SHP77 treated with DMSO at 0.1 percent for 48 hours (cell line): Measurements from ENCODE around the gene ARHGAP31.

Source experiments
- DNase-seq: peaks from one replicate; lab custom pipeline; 2025; lab: John Stamatoyannopoulos, UW

ARHGAP31 gene

DNA sequence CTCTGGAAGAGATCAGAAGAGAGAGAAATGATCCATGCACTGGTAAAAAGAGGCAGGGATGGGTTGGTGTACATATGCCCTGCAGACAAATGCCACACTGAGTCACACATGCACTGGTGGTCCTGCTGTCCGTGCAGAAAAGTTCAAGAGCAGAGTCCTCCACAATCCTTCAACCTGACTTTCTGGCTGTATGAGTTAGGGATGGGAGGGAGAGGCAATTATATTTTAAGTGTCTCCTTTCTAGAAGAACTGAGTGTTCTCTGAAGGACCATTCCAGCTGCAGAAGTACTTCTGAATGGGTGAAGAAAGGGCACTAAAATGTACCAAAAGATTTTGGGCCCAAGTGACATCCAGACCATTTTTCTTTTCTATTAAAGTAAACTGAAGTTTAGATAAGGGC is 142.8 kb downstream of the ARHGAP31 start:
- DNase-seq, result no peak

- no peak for DNase-seq
Measured at GRCh38 chr3:119437691-119438258, 143.6 kb downstream of the ARHGAP31 start.

DNA sequence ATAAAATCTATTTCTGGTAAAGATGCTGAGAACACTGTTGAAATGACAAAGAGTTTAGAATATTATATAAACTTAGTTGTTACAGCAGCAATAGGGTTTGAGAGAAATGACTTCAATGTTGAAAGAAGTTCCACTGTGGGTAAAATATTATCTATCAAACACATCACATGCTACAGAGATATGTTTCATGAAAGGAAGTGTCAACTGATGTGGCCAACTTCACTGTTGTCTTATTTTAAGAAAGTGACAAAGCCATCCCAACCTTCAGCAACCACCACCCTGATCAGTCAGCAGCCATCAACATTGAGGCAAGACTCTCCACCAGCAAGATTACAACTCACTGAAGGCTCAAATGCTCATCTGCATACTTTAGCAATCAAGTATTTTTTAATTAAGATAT is 149.0 kb downstream of the ARHGAP31 start:
- DNase-seq, result no peak

- DNase-seq, result no peak
Measured at GRCh38 chr3:119444590-119444989, 150.4 kb downstream of the ARHGAP31 start.

DNA sequence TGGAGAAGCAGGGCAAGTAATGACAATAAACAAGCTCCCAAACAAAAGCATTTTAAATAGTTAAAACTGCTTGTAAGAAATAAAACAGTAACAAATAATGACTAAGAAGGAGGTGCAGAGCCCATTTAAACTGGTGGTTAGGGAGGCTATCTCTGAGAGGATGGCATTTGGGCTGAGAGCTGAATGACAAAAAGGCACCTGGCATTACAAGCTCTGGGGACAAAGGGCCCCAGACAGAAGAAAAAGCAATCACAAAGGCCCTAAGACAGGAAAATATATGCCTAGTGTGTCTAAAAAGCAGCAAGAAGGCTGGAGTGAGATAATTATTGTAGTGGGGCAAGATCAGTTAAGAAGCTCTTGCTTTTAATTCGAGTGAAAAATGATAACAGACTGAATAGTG is 159.6 kb downstream of the ARHGAP31 start:
- DNase-seq, result no peak

GRCh38 chr3:119456469-119456868 is 162.3 kb downstream of the ARHGAP31 start:
- DNase-seq, result no peak

- no peak for DNase-seq
Measured at GRCh38 chr3:119457246-119457645, 163.1 kb downstream of the ARHGAP31 start.

DNA sequence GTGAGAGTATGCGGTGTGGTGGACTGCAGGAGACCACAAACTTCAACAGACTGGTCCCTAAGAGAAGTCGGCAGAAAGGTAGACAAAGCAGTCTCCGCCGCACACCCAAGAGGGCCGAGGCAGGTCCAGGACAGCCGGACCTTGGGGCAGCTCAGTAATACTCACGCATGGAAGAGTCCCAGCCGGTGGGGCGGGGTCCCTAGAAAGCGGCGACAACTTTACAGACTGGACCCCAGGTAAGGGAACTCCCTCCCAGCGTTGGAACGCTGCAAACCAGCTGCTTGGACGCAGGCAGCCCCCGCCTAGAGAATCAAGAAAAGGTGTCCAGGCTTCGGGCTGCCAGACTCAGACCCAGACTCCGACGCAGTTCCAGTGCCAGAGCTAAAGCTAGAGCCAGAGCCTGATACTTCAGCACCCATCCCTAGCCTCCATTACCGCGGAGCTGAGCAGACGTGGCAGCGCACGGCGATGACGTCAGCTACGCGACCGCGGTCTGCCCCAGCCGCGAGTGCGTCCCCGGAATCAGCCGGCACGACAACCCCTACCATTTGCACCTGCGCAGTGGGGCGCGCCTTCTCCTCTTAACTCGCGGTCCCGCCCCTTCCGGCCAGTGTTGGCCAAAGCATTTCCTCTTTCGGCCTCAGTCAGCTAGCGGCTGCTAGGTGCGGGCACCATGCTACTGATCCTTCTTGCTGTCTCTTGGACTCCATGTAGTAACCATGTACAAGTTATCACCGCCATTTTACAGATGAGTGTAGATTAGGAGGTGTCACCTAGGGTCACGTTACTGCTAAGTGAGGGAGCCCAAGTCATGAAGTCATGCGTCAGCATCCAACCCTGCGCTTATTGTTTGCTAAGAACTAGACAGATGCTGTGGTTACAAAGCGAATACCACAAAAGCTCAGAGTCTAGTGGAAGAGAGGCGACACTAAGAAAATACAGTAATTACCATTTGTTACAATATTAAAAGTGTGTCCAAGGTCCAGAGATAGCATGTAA is 169.3 kb downstream of the ARHGAP31 start, which contains the start of gene TMEM39A:
Gene TMEM39A, minus strand, starts transcription at position 445 of the 999 bp plus-strand sequence. CDS start 1,541 bp downstream, outside the sequence.
- peak; percentile 90 for DNase-seq

DNA sequence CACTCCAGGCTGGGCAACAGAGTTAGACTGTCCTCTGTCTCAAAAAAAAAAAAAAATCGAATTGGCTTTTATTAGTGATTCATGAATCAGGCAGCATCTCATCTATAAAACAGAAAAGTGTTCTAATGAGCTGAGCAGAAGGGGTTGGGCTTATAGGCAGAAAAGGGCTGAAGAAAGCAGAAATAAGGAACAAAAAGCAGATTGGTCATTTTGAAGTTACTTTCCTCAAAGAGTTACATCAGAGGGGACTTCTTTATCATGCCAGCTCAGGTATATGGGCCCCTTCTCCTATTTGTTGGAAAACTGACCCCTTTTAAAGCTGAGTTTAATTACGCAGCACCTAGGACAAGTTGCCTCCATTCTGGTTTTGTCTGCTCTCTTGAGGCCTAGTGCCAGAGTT is 173.9 kb downstream of the ARHGAP31 start:
- no peak for DNase-seq

DNA sequence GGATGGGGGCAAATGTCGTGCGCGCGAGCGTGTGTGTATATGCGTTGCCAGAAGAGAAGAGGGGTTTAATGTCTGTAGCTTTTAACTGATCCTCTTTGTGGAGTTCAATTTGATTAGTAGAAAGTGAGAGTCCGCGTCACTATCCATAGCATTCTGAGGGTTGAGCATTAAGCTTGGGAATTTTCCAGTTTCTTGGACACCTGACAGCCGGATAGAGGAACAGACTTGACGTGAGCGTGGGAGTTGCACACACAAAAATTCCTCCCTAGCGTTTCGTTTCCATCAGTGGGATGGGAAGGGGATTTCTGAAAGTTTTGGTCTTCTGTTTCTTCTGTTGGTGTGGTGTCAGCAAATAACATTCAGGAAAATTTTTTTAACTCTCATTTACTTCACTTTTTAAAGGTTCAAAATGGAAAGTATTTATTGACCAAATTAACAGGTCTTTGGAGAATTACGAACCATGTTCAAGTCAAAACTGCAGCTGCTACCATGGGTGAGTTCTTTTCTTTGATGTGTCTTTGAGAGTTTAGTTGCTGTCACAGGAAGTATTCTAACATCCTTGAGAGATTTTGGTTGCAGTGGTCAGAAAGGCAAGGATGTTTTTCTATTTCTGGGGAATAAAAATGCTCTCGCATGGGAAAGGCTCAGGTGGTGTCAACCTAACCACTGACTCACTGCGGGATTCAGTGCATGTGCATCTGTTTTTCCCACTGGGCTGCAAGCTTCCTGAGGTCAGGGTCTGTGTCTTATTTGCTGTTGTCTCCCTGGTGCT is 175.4 kb downstream of the ARHGAP31 start:
- peak; percentile 11 for DNase-seq
